T-helper 2 cell (primary cell): ENCODE results near the gene THBD.

ENCODE experiments used
- DNase-seq, 5 experiments: peaks; one replicate each; pipeline versions ENCODE4 v3.0.0 to v3.0.0-alpha.2; 2012 to 2022

Gene THBD

GRCh38 chr20:23008667-23009066 lies 40.8 kb downstream of the THBD start:
- no peak for DNase-seq

- no peak for DNase-seq
Observed at GRCh38 chr20:23007886-23008655, 41.4 kb downstream of the THBD start.

GRCh38 chr20:23007462-23007861 lies 42.0 kb downstream of the THBD start:
- no peak for DNase-seq

GRCh38 chr20:23005776-23006175 lies 43.7 kb downstream of the THBD start:
- no peak for DNase-seq

GRCh38 chr20:23003881-23004460 lies 45.5 kb downstream of the THBD start:
- no peak for DNase-seq

- no peak for DNase-seq
Observed at GRCh38 chr20:23003077-23003635, 46.3 kb downstream of the THBD start.

GRCh38 chr20:23002276-23002675 lies 47.2 kb downstream of the THBD start:
- DNase-seq = no peak

- DNase-seq = no peak
Observed at GRCh38 chr20:23000232-23000947, 49.1 kb downstream of the THBD start.

- no peak for DNase-seq
Observed at GRCh38 chr20:22999756-23000155, 49.7 kb downstream of the THBD start.

- DNase-seq = no peak
Observed at GRCh38 chr20:22998476-22998875, 51.0 kb downstream of the THBD start.

GRCh38 chr20:22995923-22996322 lies 53.5 kb downstream of the THBD start:
- no peak for DNase-seq
